ENCODE data around the gene CHMP1B.

Gene CHMP1B, protein sequence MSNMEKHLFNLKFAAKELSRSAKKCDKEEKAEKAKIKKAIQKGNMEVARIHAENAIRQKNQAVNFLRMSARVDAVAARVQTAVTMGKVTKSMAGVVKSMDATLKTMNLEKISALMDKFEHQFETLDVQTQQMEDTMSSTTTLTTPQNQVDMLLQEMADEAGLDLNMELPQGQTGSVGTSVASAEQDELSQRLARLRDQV

GRCh38 chr18:11851146-11851805 lies at the start of gene CHMP1B:
CHMP1B (plus strand) TSS chr18:11851413; CDS start chr18:11851512, 99 bp downstream.
- peak; percentile 96 for DNase-seq (ENCODE audit: low spot score)

DNA sequence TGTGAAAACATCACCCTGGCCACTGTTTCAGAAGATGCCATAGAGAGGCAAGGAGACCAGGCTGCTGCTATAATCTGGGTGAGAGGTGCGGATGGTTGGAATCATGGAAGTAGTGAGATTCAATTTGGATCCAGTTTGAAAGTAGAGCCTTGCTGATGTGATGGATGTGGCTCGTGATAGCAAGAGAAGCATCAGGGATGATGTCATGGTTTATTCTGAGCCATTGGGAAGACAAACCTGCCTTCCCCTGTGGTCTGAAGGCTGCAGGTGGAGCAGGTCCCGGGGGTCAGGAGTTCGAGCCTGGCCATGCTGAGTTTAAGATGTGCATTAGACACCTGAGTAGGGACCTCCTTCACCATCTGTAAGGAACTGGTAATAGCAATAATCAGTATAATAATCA lies 49.6 kb upstream of the CHMP1B start:
- no peak for DNase-seq (ENCODE audit: low spot score)

DNA sequence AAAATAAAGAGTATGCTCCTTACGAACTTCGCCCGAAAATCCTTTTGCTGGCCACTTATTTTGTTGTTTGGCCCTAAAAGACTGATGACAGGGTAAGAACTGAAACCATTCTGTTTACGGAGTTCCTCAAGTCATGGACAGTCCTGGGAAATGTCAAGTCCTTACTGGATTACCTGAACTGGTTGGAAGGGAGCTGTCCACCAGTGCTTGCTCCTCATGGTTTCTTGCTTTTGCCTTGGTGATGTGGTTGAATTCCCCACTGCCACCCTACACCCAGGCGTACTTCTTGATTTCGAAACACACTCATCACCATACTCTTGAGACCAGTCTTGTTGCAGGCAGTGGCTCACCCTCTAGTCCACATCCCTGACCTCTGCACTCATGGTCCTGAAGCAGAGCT lies 49.1 kb upstream of the CHMP1B start:
- no peak for DNase-seq (ENCODE audit: low spot score)

DNA sequence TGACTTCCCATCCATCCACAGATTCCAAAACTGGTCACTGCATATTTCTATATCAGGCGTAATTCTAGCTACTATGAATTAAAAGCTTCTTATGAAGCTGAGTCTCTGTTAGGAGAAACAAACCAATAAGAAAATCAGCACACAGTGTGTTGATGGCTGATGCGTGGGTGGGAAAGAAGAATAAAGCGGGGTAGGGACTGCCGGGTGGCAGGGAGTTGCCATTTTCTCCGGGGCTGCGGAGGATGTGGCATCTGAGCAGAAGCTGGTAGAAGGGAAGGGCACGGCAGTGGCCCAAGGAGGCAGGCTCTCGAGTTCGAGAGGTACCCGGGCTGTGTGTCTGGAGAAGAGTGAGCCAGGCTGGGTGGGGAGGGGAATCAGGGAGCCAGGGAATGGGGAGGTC lies 48.6 kb upstream of the CHMP1B start:
- DNase-seq (ENCODE audit: low spot score): no peak

- no peak for DNase-seq (ENCODE audit: low spot score)
Observed at GRCh38 chr18:11807233-11807632, 44.0 kb upstream of the CHMP1B start.

DNA sequence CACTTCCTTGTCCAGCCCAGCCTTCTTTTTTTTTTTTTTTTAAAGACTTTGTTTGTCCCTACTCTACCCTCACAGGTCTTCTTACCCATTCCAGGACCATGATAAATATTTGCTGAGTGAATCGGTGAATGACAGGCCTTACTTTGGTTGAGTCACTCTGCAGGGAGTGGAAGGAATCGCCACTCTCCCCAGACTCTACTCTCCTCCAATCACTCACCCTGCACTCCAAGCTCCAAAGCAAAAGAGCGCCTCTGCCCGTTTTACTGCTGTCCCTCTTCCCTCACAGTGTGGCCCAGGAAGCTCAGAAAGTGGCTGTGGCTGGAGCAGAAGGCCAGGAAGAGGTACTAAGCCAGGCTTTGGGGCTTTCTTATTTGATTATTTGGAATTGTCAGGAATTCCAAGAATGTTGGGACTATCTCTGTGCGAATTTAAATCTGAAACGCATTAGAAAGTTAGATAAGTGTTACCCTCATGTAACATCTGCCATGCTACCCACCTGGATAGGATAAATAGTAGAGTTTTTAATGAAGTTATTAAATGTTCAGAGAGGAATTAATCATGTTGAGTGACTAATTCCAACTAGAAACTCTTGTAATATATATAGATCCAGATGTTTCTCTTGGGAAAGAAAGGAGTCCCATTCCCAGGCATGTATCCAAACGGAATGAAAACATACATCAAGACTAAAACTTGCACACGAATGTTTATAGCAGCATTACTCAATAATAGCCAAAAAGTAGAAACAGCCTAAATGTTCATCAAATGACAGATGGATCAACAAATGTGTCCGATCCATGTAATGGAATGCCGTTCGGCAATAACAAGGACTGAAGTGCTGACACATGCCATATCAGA lies 43.0 kb upstream of the CHMP1B start:
- DNase-seq (ENCODE audit: low spot score): no peak

DNA sequence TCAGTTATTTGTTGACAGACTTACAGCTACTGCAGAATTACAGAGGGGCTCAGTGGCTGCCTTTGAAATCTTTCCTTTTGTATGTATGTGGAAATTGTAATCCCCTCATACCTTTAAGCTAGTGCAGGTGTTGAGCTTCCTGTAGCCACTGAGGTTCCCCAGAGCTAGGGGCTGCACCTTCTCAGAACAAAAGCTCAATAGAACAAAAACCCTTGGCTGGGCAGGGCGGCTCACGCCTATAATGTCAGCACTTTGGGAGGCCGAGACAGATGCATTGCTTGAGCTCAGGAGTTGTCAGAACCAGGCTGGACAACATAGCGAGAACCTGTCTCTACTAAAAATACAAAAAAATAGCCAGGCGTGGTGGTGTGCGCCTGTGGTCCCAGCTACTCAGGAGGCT lies 41.3 kb upstream of the CHMP1B start:
- DNase-seq (ENCODE audit: low spot score): no peak

GRCh38 chr18:11810379-11810778 lies 40.8 kb upstream of the CHMP1B start:
- no peak for DNase-seq (ENCODE audit: low spot score)

GRCh38 chr18:11811009-11811408 lies 40.2 kb upstream of the CHMP1B start:
- DNase-seq (ENCODE audit: low spot score): no peak

- no peak for DNase-seq (ENCODE audit: low spot score)
Observed at GRCh38 chr18:11817229-11817628, 34.0 kb upstream of the CHMP1B start.

GRCh38 chr18:11818486-11819203 lies 32.6 kb upstream of the CHMP1B start:
- DNase-seq (ENCODE audit: low spot score): no peak

- no peak for DNase-seq (ENCODE audit: low spot score)
Observed at GRCh38 chr18:11819938-11820337, 31.3 kb upstream of the CHMP1B start.

- no peak for DNase-seq (ENCODE audit: low spot score)
Observed at GRCh38 chr18:11820697-11821096, 30.5 kb upstream of the CHMP1B start.

- DNase-seq (ENCODE audit: low spot score): no peak
Observed at GRCh38 chr18:11821208-11821607, 30.0 kb upstream of the CHMP1B start.

DNA sequence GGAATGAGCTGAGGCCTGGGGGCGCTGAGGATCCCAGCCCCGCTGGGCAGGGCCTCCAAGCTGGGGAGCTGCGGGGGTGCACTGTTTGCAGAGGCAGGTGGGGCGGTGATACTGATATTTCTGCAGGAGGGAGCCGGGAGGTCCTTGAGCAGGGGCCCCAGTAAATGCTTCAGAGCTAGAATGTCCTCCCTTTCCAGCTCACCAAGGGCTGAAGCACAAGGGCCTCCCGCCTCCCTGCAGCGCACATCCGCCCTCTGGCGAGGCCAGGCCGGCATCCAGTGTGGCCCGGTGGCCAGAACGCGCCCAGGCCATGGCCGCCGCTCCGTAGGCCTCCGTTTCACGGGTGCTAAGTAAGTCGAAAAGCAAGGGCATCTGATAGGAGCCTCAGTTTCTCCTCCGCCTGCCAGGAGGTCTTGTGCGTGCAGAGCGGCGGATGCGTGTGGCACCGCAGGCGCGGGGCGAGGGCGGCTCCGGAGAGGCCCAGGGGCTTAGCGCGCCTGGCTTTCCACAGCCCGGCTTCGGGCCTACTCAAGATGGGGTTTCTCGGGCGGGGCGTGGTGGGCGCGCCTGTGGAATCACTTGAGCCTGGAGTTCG lies 29.5 kb upstream of the CHMP1B start:
- DNase-seq (ENCODE audit: low spot score): no peak

- DNase-seq (ENCODE audit: low spot score): no peak
Observed at GRCh38 chr18:11823545-11823944, 27.7 kb upstream of the CHMP1B start.

- DNase-seq (ENCODE audit: low spot score): no peak
Observed at GRCh38 chr18:11826836-11827235, 24.4 kb upstream of the CHMP1B start.

GRCh38 chr18:11828786-11829432 lies 22.3 kb upstream of the CHMP1B start:
- no peak for DNase-seq (ENCODE audit: low spot score)

GRCh38 chr18:11830585-11830984 lies 20.6 kb upstream of the CHMP1B start:
- DNase-seq (ENCODE audit: low spot score): no peak

DNA sequence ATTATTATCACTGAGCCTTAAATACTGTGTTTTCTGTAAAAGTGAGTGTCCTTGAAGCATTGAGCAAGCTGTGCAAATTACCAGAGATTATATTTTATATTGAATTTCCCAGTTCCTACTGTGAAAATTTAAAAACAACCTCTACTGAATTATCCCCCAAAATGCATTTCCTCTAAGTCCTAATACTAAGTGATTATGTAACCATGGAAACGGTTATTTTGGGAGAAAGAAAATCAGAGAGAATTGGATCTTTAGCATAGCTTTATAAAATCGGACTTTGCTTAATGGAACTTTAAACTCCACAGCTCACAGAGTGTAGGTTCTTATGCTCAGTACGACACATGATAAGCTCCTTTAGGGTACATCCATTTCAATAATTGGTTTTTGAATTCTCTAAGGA lies 19.3 kb upstream of the CHMP1B start:
- no peak for DNase-seq (ENCODE audit: low spot score)

DNA sequence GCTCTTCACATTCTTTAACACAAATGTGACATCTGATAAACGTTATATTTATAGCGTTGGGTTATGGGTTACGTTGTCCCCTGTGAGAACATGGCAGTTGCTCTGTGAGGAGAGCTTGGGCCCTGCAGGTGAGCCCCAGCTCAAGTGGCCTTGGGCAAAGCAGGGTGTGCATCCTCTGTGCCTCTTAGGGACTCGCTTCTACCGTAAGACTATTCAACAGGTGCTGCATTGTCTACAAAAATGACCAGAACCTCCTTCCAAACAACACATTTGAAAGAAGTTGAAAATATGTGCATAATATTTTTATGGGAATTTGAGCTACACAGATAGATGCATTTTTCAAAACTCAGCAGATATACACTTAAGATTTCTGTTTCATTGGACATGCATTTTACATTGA lies 16.4 kb upstream of the CHMP1B start:
- no peak for DNase-seq (ENCODE audit: low spot score)

DNA sequence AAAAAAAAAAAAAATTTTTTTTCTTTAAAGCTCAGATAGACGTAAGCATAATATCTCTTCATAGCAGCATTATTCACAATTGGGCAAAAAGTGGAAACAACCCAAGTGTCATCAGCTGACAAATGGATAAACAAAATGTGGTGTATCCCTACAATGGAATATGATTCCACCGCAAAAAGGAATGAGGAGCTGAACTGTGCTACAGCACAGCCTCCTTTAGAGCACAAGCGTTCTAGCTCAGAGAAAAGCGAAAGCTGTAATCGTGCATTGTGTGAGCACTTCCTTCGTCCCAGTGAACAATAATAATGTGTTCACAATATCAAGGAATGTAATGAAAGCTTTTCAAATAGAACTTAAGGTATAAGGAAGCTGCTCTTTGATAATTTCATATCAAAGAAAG lies 11.7 kb upstream of the CHMP1B start:
- no peak for DNase-seq (ENCODE audit: low spot score)

Data from HuH-7 (cell line).